GM21576 (cell line): ENCODE measurements around the gene RUSF1.
A peak's percentile ranks its signal among the peaks of the same experiment; 100 is the strongest.
"Not testable (repeated sequence)": the region's sequence is repeated elsewhere in the genome, so short reads cannot be mapped to it uniquely, and the experiment has no call there.

Experiments
- ATAC-seq: cut with Tn5 transposase; IDR thresholded peaks from one replicate; pipeline ENCODE4 v1.9.1; 2021; ENCODE audit warnings: mild to moderate bottlenecking, moderate library complexity; ENCODE audit not compliant: unreplicated experiment

Gene RUSF1

GRCh38 chr16:31488468-31489297, 19.5 kb downstream of the RUSF1 start:
- no peak for ATAC-seq

DNA sequence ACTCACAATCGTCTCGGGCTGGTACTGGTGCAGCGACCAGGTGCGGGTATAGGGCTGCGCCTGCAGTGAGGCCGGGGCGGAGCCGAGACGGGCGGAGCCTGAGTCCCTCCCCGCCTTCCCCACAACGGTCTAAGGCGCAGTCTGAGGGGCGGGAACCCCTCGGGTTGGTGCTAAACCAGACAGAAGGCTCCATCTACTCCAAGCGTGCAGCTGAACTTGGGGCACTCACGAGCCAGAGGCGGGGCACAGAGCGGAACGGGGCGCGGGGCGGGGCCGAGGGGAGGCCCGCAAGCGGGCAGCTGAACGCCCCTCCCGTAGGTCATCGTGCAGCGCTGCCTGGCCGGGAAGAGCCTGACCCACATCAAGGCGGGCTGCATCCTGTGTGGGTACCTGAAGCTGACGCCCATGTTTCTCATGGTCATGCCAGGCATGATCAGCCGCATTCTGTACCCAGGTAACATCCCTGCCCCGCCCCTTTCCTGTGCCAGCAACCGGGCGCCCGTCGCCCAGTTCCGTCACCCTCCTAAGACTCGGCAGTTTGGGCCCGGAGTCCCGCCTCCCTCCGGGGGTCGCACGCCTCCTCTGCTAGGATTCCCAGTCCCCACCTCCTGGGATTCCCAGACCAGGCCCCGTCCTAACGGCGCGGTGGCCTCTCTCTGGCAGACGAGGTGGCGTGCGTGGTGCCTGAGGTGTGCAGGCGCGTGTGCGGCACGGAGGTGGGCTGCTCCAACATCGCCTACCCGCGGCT, 20.3 kb downstream of the RUSF1 start:
- no peak for ATAC-seq

GRCh38 chr16:31487071-31487719, 21.0 kb downstream of the RUSF1 start:
- ATAC-seq: no peak

- no peak for ATAC-seq
These were observed 22.1 kb downstream of the RUSF1 start for GRCh38 chr16:31486045-31486444.

DNA sequence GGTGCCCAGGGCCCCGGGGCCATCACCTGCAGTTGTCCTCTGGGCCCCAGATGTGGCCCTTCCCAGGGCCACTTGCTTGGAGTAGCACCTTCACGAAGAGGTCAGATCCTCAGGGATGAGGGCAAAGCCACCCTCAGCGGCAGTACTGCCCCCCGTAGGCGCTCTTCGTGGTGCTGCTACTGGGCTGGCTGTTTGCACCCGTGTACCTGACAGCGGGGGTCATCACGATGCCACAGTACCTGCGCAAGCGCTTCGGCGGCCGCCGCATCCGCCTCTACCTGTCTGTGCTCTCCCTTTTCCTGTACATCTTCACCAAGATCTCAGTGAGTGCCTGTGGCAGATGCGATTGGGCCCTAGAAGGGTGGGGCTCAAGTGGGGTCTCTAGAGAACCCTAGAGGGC, 22.6 kb downstream of the RUSF1 start:
- ATAC-seq: no peak

DNA sequence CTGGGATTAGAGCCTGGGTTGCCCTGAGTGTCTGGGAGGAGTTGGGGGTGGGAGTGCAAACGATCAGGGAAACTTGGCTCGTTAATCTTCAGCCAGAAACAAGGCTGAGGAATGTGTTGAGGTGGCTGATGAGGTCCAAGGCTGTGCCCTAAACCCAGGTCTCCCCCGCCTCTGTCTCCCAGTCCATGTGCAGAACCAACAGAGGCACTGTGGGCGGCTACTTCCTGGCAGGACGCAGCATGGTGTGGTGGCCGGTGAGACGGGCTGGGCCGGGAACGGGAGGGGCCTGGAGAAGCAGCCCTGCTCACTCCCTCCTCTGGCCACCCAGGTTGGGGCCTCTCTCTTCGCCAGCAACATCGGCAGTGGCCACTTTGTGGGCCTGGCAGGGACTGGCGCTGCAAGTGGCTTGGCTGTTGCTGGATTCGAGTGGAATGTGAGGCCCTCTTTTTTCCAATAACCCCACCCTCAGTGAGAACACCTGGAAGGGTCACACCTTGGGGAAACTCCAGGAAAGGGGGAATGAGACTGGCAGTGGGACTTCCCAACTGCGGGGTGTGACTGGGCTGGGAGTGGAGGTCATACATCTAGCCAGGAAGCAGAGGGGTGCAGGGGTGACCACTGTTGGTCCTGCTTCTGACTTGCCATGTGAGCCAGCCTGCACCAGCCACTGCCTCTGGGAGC, 23.6 kb downstream of the RUSF1 start:
- ATAC-seq: no peak

- not testable (repeated sequence) for ATAC-seq
These were observed 24.1 kb downstream of the RUSF1 start for GRCh38 chr16:31484048-31484447.

GRCh38 chr16:31483081-31483480, 25.1 kb downstream of the RUSF1 start, which contains the start of gene SLC5A2:
SLC5A2 (plus strand) TSS chr16:31483123; CDS start chr16:31483137, 14 bp downstream.
- ATAC-seq: no peak

- no peak for ATAC-seq
These were observed 27.2 kb downstream of the RUSF1 start for GRCh38 chr16:31480851-31481536.

DNA sequence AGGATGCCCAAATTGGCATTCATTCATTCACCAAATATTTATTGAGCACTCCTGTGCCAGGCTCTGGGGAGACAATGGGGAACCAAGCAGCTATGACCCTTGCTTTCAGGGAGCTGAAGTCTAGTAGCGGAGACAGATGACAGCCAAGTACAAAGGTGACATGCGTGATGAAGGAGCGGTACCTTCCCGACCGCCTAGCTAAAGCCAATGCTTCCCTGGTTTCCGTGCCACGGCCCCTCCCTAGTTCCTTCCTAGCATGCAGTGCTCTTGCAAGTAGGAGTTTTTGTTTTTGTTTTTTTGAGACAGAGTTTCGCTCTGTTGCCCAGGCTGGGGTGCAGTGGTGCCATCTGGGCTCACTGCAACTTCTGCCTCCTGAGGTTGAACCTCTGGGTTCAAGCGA, 28.4 kb downstream of the RUSF1 start:
- no peak for ATAC-seq

DNA sequence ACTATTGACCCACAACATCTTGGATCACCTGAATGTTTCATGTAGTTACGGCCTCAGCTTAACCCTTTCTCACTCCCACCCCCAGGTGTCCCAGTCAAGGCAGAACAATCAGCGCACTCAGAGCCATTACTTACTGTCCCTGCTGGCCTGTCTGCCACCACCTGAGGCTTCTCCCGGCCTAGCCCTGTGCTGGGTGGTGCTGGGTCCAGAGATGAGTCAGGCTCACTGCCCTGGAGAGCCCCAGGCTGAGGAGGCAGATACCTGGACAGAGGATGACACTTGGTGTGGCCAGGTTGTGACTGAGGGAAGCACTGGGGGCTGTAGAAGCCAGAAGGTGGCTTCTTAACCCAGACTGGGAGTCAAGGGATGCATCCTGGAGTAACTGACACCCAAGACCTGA, 29.2 kb downstream of the RUSF1 start:
- no peak for ATAC-seq

DNA sequence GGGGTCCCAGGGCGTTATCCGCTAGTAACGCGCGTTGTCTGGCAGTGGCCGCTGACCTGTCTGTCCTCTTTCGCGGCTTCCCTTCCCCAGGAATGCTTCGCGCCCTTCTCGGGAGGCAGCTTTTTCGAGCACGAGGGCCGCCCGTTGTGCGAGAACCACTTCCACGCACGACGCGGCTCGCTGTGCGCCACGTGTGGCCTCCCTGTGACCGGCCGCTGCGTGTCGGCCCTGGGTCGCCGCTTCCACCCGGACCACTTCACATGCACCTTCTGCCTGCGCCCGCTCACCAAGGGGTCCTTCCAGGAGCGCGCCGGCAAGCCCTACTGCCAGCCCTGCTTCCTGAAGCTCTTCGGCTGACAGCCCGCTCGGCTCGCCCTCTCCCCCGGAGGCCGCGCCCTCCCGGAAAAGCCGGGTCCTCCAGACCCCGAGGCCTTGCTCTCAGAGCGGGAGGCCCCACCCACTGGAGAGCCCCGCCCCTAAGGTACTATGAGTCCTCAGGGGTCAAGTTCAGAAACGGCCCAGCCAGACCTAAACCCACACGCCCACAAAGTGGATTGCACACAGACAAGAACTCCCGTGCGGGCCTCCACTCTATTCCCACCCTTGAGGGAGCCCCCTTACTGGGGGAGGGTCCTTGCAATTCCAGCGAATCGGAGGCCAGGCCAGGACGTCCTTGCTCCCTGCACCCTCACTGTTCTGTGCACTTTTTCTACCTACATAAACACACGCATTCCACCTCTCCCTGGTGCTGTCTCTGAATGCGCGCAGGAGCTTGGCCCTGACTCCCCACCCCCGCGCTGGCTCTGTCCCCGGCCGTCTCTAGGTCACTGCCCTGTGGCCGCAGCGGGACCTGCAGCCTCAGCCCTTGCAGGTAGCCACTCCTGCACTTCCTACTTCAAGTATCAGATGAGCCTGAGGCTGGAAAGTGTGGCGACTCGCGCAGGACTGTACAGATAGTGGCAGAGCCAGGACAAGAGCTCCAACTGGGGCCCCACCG, 30.7 kb downstream of the RUSF1 start:
- ATAC-seq: peak; percentile 27

- peak; percentile 67 for ATAC-seq
These were observed 31.6 kb downstream of the RUSF1 start for GRCh38 chr16:31476303-31477219.

GRCh38 chr16:31475946-31476302, 32.3 kb downstream of the RUSF1 start:
- ATAC-seq: no peak

DNA sequence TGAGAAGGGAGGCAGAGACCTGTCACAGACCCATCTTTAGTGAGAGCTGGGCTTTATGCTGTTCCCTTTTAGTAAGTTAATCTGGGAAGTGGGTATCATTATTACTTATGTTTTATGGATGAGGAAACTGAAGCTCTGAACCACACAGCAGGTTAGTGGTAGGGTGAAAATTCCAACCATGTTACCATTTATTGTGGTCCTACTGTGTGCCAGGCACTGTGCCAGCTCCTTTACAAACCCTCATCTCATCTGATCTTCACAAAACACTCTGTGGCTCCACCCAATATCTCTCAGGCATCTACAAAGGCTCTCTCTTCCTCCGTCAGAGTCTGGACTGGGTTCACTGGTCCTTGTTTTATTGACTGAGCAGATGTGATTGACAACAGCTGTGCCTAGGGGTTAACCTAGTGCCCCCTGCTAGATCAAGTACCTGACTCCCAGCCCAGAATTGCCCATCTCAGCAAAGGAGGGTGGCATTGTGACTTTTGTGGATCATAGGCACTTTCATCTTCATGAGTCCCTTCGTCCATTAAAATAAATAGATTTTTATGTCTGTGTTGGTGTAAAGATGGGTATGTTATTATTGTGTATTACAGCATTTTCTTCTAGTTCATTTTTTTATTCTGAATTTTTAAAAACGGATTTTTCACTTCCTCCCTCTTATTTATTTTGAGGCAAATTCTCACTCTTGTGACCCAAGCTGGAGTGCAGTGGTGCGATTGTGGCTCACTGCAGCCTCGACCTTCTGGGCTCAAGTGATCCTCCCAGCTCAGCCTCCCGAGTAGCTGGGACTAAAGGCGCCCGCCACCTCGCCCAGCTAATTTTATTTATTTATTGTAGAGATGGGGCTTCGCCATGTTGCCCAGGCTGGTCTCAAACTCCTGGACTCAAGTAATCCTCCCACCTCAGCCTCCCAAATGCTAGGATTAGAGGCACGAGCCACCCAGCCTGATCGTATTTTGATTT, 33.1 kb downstream of the RUSF1 start:
- no peak for ATAC-seq

GRCh38 chr16:31474173-31474714, 33.9 kb downstream of the RUSF1 start:
- no peak for ATAC-seq
